ENCODE results near the gene PLPP2.

DNA sequence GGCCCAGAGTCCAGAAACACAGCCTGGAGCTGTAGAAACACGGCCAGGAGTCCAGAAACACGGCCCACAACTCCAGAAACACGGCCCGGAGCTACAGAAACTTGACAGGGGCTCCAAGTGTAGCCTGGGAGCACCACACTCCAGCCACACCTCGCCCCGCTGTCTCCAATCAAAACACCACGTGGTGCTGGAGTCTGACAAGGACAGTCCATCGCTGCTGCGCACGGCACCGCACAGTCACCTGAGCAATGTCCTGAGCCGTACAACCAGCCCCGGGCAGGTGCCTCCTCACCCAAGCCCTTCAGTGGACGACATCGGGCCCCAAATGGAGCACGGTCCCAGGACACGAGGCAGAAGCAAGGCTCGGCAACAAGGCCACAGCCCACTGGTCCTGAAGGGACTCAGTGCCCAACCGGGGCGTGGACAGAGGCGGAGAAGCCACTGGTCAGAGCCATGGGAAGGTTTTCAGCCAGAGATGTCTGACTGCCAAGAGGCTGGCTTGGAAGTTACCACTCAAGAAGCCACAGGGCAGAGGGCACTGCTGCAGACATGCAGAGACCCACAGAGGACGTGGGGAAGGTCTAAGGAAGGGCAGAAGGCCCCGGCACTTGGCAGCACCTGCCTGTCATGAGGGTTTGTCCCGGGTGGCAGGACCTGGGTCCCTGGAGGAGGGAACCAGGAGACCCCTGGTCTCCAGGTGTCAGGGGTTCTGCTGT, 19.7 kb upstream of the PLPP2 start:
- no peak for TF ChIP-seq TAF1 (IDR thresholded peaks at IDR 0.05; ENCODE audit: borderline replicate concordance, insufficient read depth, low read length)
- TF ChIP-seq SIN3A (IDR thresholded peaks at IDR 0.05; ENCODE audit: borderline replicate concordance, insufficient read depth, low read length) = no peak
